HepG2 (cell line): ENCODE measurements around the gene RRBP1. TPM values are rescaled to one million over a fixed set of nuclear protein-coding genes. Genes with fewer than 3 reads are reported as not detected.

Experiments
- CEBPG ChIP-seq: IDR thresholded peaks from 2 replicates; pipeline ENCODE4 v1.6.1; 2016
- CENPX ChIP-seq: sonication (generic); formaldehyde crosslinking; IDR thresholded peaks from 2 replicates; pipeline ENCODE4 v1.9.0; 2021; ENCODE audit warnings: mild to moderate bottlenecking, missing genetic modification reagents, moderate library complexity
- ELF1 ChIP-seq: sonication (generic); formaldehyde crosslinking; IDR thresholded peaks from 2 replicates; pipeline ENCODE4 v1.4.0; 2020; ENCODE audit warnings: missing genetic modification reagents
- FOSL2 ChIP-seq: sonication (generic); formaldehyde crosslinking; IDR thresholded peaks from 2 replicates; pipeline ENCODE4 v1.4.0; 2020; ENCODE audit warnings: missing genetic modification reagents
- FOXP1 ChIP-seq, 2 experiments: fragments of 450-650 bp in 1 of 2; IDR thresholded peaks; 2 replicates each; pipeline ENCODE4 v1.6.1; 2017 to 2018; ENCODE audit warnings: antibody characterized with exemption in 1 of 2
- IRX3 ChIP-seq: sonication (generic); formaldehyde crosslinking; IDR thresholded peaks from 2 replicates; pipeline ENCODE4 v1.8.1; 2023; ENCODE audit warnings: mild to moderate bottlenecking, low read depth, missing genetic modification reagents, borderline replicate concordance
- MED8 ChIP-seq: sonication (generic); formaldehyde crosslinking; IDR thresholded peaks from 2 replicates; pipeline ENCODE4 v1.8.1; 2023; ENCODE audit warnings: mild to moderate bottlenecking, missing genetic modification reagents; ENCODE audit not compliant: insufficient replicate concordance
- NPAS2 ChIP-seq: sonication (generic); formaldehyde crosslinking; IDR thresholded peaks from 2 replicates; pipeline ENCODE4 v1.8.0; 2022; ENCODE audit warnings: mild to moderate bottlenecking, missing genetic modification reagents, borderline replicate concordance
- RBM22 ChIP-seq: fragments of 200-400 bp; formaldehyde crosslinking; optimal IDR thresholded peaks from 2 replicates; pipeline ENCODE3; 2017; ENCODE audit warnings: mild to moderate bottlenecking, low read length, moderate library complexity
- REL ChIP-seq: sonication (generic); formaldehyde crosslinking; conservative IDR thresholded peaks from 2 replicates; pipeline ENCODE4 v1.8.0; 2022; ENCODE audit warnings: mild to moderate bottlenecking, missing genetic modification reagents, moderate library complexity
- SATB2 ChIP-seq: sonication (generic); formaldehyde crosslinking; IDR thresholded peaks from 2 replicates; pipeline ENCODE4 v1.5.0; 2020; ENCODE audit warnings: missing genetic modification reagents
- ZNF10 ChIP-seq: sonication (generic); formaldehyde crosslinking; IDR thresholded peaks from 2 replicates; pipeline ENCODE4 v1.4.0; 2020; ENCODE audit warnings: mild to moderate bottlenecking, low read depth, missing genetic modification reagents, borderline replicate concordance
- ZNF225 ChIP-seq: sonication (generic); formaldehyde crosslinking; IDR thresholded peaks from 2 replicates; pipeline ENCODE4 v1.4.0; 2020; ENCODE audit warnings: mild to moderate bottlenecking, missing genetic modification reagents
- ZNF24 ChIP-seq: fragments of 450-650 bp; IDR thresholded peaks from 2 replicates; pipeline ENCODE4 v1.6.1; 2017; ENCODE audit warnings: antibody characterized with exemption, mild to moderate bottlenecking
- ZNF335 ChIP-seq: sonication (generic); formaldehyde crosslinking; IDR thresholded peaks from 2 replicates; pipeline ENCODE4 v1.4.0; 2020; ENCODE audit warnings: missing genetic modification reagents
- ZNF337 ChIP-seq: sonication (generic); formaldehyde crosslinking; IDR thresholded peaks from 2 replicates; pipeline ENCODE4 v1.5.1; 2020; ENCODE audit warnings: missing genetic modification reagents, low read depth, mild to moderate bottlenecking, borderline replicate concordance
- ZNF615 ChIP-seq: sonication (generic); formaldehyde crosslinking; IDR thresholded peaks from 2 replicates; pipeline ENCODE4 v1.5.0; 2020; ENCODE audit warnings: mild to moderate bottlenecking, missing genetic modification reagents, borderline replicate concordance
- ZNF777 ChIP-seq: sonication (generic); formaldehyde crosslinking; IDR thresholded peaks from 2 replicates; pipeline ENCODE4 v1.4.0; 2020; ENCODE audit warnings: missing genetic modification reagents
- ZSCAN9 ChIP-seq: IDR thresholded peaks from 2 replicates; pipeline ENCODE4 v1.6.1; 2016; ENCODE audit warnings: borderline replicate concordance
- polyA plus RNA-seq, 8 experiments: library from polyadenylated mRNA; depleted of rRNA in 3 of 8; stranded (reverse) in 7 of 8; unstranded in 1 of 8; fragments of >200 nt; fragmentation: Illumina TruSeq in 4 of 8; extraction: Trizol in 4 of 8; gene quantifications; 2 replicates each; pipeline versions ENCODE4 v1.2.1 to v1.2.3, GENCODE V29; 2011 to 2016; ENCODE audit warnings: low read depth in 4 of 8, missing spikeins in 1 of 8, mixed read lengths in 1 of 8; ENCODE audit not compliant: insufficient read depth in 1 of 8
- total RNA-seq, 5 experiments: library from RNA; depleted of rRNA; stranded (reverse); fragments of >200 nt; fragmentation: Illumina TruSeq; extraction: Trizol; gene quantifications; 2 replicates each; pipeline ENCODE4 v1.2.3, GENCODE V29; 2016; ENCODE audit warnings: low read depth in 1 of 5
- TF ChIP-seq, protein P1 (sequence below): sonication (generic); formaldehyde crosslinking; IDR thresholded peaks from 2 replicates; pipeline ENCODE4 v1.4.0; 2020; ENCODE audit warnings: mild to moderate bottlenecking, missing genetic modification reagents
- TF ChIP-seq, protein P2 (sequence below): IDR thresholded peaks from 2 replicates; pipeline ENCODE4 v1.4.0; 2020; ENCODE audit warnings: mild to moderate bottlenecking, missing genetic modification reagents
- TF ChIP-seq, protein P3 (sequence below): IDR thresholded peaks from 2 replicates; pipeline ENCODE4 v1.6.1; 2018; ENCODE audit warnings: missing genetic modification reagents
- TF ChIP-seq, protein P4 (sequence below): sonication (generic); formaldehyde crosslinking; IDR thresholded peaks from 2 replicates; pipeline ENCODE4 v1.8.0; 2022; ENCODE audit warnings: mild to moderate bottlenecking, missing genetic modification reagents, moderate library complexity
- TF ChIP-seq, protein P5 (sequence below): sonication (generic); formaldehyde crosslinking; IDR thresholded peaks from 2 replicates; pipeline ENCODE4 v1.4.0; 2020; ENCODE audit warnings: mild to moderate bottlenecking, low read depth, missing genetic modification reagents

RRBP1 gene
- total and polyA plus RNA-seq, 2 of the 13 experiments (the other 11 are each of a cell fraction or from before 2014, with no cell fraction given) = 150 to 222 TPM

DNA sequence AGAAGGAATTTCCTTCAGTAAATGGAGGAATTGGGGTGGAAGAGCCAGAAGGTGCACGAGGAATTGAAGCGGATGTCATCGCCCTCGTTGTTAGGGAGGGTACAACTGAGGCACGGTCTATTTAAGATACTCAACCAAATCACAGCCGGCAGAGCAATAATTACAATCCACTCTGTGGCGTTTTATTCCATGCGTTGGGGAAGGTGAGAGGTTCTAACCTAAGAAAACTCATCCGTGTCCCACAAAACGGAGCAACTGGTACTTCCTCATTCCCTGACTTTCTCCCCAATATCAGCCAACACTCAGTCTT lies 802 bp upstream of the RRBP1 start (continued):
- TF ChIP-seq, protein P1, sequence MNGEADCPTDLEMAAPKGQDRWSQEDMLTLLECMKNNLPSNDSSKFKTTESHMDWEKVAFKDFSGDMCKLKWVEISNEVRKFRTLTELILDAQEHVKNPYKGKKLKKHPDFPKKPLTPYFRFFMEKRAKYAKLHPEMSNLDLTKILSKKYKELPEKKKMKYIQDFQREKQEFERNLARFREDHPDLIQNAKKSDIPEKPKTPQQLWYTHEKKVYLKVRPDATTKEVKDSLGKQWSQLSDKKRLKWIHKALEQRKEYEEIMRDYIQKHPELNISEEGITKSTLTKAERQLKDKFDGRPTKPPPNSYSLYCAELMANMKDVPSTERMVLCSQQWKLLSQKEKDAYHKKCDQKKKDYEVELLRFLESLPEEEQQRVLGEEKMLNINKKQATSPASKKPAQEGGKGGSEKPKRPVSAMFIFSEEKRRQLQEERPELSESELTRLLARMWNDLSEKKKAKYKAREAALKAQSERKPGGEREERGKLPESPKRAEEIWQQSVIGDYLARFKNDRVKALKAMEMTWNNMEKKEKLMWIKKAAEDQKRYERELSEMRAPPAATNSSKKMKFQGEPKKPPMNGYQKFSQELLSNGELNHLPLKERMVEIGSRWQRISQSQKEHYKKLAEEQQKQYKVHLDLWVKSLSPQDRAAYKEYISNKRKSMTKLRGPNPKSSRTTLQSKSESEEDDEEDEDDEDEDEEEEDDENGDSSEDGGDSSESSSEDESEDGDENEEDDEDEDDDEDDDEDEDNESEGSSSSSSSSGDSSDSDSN (CRISPR knock-in tag) = no peak
- TF ChIP-seq ZNF337 (0 out of 2 replicates have a peak, but pooled peaks have one; percentile 14), ZNF615 (CRISPR knock-in tag) (no peak), FOSL2 (CRISPR knock-in tag) (no peak), FOXP1 (IDR thresholded peaks at IDR 0.05) (no peak), FOXP1 (CRISPR knock-in tag; IDR thresholded peaks at IDR 0.05) (no peak), IRX3 (CRISPR knock-in tag) (no peak), REL (CRISPR knock-in tag) (no peak), ZSCAN9 (CRISPR knock-in tag) (no peak), CEBPG (CRISPR knock-in tag) (no peak), CENPX (CRISPR knock-in tag) (no peak), SATB2 (no peak), ELF1 (CRISPR knock-in tag) (no peak; the same call in 1 of the 2 replicates), ZNF335 (CRISPR knock-in tag) (no peak), ZNF777 (CRISPR knock-in tag) (no peak), ZNF24 (no peak; the same call in 1 of the 2 replicates), ZNF225 (CRISPR knock-in tag) (no peak), RBM22 (no peak), MED8 (CRISPR knock-in tag) (no peak), ZNF10 (CRISPR knock-in tag) (no peak), NPAS2 (CRISPR knock-in tag) (no peak)
- TF ChIP-seq, protein P2, sequence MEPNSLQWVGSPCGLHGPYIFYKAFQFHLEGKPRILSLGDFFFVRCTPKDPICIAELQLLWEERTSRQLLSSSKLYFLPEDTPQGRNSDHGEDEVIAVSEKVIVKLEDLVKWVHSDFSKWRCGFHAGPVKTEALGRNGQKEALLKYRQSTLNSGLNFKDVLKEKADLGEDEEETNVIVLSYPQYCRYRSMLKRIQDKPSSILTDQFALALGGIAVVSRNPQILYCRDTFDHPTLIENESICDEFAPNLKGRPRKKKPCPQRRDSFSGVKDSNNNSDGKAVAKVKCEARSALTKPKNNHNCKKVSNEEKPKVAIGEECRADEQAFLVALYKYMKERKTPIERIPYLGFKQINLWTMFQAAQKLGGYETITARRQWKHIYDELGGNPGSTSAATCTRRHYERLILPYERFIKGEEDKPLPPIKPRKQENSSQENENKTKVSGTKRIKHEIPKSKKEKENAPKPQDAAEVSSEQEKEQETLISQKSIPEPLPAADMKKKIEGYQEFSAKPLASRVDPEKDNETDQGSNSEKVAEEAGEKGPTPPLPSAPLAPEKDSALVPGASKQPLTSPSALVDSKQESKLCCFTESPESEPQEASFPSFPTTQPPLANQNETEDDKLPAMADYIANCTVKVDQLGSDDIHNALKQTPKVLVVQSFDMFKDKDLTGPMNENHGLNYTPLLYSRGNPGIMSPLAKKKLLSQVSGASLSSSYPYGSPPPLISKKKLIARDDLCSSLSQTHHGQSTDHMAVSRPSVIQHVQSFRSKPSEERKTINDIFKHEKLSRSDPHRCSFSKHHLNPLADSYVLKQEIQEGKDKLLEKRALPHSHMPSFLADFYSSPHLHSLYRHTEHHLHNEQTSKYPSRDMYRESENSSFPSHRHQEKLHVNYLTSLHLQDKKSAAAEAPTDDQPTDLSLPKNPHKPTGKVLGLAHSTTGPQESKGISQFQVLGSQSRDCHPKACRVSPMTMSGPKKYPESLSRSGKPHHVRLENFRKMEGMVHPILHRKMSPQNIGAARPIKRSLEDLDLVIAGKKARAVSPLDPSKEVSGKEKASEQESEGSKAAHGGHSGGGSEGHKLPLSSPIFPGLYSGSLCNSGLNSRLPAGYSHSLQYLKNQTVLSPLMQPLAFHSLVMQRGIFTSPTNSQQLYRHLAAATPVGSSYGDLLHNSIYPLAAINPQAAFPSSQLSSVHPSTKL (CRISPR knock-in tag) = no peak; the same call in 1 of the 2 replicates
- TF ChIP-seq, protein P3, sequence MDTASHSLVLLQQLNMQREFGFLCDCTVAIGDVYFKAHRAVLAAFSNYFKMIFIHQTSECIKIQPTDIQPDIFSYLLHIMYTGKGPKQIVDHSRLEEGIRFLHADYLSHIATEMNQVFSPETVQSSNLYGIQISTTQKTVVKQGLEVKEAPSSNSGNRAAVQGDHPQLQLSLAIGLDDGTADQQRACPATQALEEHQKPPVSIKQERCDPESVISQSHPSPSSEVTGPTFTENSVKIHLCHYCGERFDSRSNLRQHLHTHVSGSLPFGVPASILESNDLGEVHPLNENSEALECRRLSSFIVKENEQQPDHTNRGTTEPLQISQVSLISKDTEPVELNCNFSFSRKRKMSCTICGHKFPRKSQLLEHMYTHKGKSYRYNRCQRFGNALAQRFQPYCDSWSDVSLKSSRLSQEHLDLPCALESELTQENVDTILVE (CRISPR knock-in tag) = no peak
- TF ChIP-seq, protein P4, sequence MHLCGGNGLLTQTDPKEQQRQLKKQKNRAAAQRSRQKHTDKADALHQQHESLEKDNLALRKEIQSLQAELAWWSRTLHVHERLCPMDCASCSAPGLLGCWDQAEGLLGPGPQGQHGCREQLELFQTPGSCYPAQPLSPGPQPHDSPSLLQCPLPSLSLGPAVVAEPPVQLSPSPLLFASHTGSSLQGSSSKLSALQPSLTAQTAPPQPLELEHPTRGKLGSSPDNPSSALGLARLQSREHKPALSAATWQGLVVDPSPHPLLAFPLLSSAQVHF (CRISPR knock-in tag) = no peak
- TF ChIP-seq, protein P5, sequence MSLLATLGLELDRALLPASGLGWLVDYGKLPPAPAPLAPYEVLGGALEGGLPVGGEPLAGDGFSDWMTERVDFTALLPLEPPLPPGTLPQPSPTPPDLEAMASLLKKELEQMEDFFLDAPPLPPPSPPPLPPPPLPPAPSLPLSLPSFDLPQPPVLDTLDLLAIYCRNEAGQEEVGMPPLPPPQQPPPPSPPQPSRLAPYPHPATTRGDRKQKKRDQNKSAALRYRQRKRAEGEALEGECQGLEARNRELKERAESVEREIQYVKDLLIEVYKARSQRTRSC (CRISPR knock-in tag) = no peak; the same call in 1 of the 2 replicates
